ENCODE measurements around the gene UCP3. TPM values are rescaled to one million over a fixed set of nuclear protein-coding genes. Genes with fewer than 3 reads are reported as not detected.

UCP3 gene
- total and polyA plus RNA-seq, 10 of the 15 experiments (the other 5 are each of a cell fraction or from before 2014, with no cell fraction given) = 0.02 to 1.9 (median 0.94) TPM

GRCh38 chr11:74010306-74011300, 1.7 kb upstream of the UCP3 start:
- H3K4me3 ChIP-seq = no peak overlapping the region
- BruUV-seq (replicated peaks) = no TSS peak
- intact Hi-C loops (cut with micrococcal nuclease; ENCODE audit: unreplicated experiment) = loop anchor here (2.0 kb wide), 1 partner anchor 14 kb away; no protein-coding TSS in a partner anchor
- ChIA-PET SMC1A (ENCODE audit: uncharacterized antibody, unreplicated experiment) (interaction anchor here (2.0 to 4.8 kb wide), 3 partner anchors 11 to 29 kb away, joined by 5 to 21 read pairs (median 19); partner anchors contain the start of gene UCP2), CTCF (interaction anchor here (0.5 to 1.2 kb wide), 2 partner anchors 30 to 292 kb away, joined by 4 to 11 read pairs; no protein-coding TSS in a partner anchor), RAD21 (ENCODE audit: unreplicated experiment) (interaction anchor here (1.0 to 1.8 kb wide), 3 partner anchors 10 to 31 kb away, joined by 3 to 5 read pairs (median 3); no protein-coding TSS in a partner anchor), POLR2A (interaction anchor here (0.7 kb wide), 1 partner anchor 166 kb away, joined by 4 read pairs; no protein-coding TSS in a partner anchor)
- no peaks in the 10 kb centered on the region for H3K27me3 ChIP-seq (replicated peaks in 1 of 2; ENCODE audit: control insufficient read depth in 2 of 2, insufficient read depth in 2 of 2, low read length in 1 of 2)
- H3K9me3 ChIP-seq (replicated peaks; ENCODE audit: control insufficient read depth, insufficient read depth, low read length) = no peaks in the 10 kb centered on the region
- H3K9ac ChIP-seq (ENCODE audit: control insufficient read depth, insufficient read depth, low read length) = no peak overlapping the region
- in situ Hi-C loops (cut with MboI) = no loop called here
- H3K4me2 ChIP-seq (ENCODE audit: control insufficient read depth, insufficient read depth) = no peak overlapping the region
- H2AFZ ChIP-seq (ENCODE audit: control insufficient read depth, low read depth, low read length) = no peak overlapping the region
- ATAC-seq = no peak
- FAIRE-seq = peak; percentile 77
- H3K79me2 ChIP-seq (ENCODE audit: control insufficient read depth, insufficient read depth, low read length) = no peaks in the 10 kb centered on the region
- peak overlapping the region; percentile 56 for H3K27ac ChIP-seq (ENCODE audit: control insufficient read depth, insufficient read depth)
- no peak for DNase-seq (ENCODE audit: low read depth, low spot score)
- H3K4me1 ChIP-seq (ENCODE audit: control insufficient read depth, insufficient read depth, low read length) = peaks cover 20% of the 10 kb centered on the region
- H3K36me3 ChIP-seq (ENCODE audit: control insufficient read depth in 2 of 2, insufficient read depth in 2 of 2, low read length in 1 of 2) = peaks cover 0 to 1% of the 10 kb centered on the region in 2 experiments
- WGBS (ENCODE audit: insufficient coverage, insufficient replicate concordance, low lambda C conversion rate, missing lambda C conversion rate) = 93% methylated on average over 9 of the region's 9 CpGs
- no peaks in the 10 kb centered on the region for H4K20me1 ChIP-seq (ENCODE audit: control insufficient read depth, insufficient read depth)
- no peak for TF ChIP-seq NFYB (IDR thresholded peaks at IDR 0.05; ENCODE audit: insufficient read depth, low read depth, low read length)
- TF ChIP-seq SUZ12 (IDR thresholded peaks at IDR 0.05; ENCODE audit: unreplicated experiment) = no peak
- TF ChIP-seq TARDBP (IDR thresholded peaks at IDR 0.05; ENCODE audit: borderline replicate concordance) = no peak
- no peak for TF ChIP-seq NR2F1 (conservative IDR thresholded peaks at IDR 0.05)
- no peak for TF ChIP-seq BRCA1 (IDR thresholded peaks at IDR 0.05; ENCODE audit: low read depth, low read length)
- TF ChIP-seq IRF5 (IDR thresholded peaks at IDR 0.05; ENCODE audit: borderline replicate concordance) = no peak
- no peak for TF ChIP-seq SUPT20H (IDR thresholded peaks at IDR 0.05; ENCODE audit: borderline replicate concordance, control insufficient read depth, low read depth, low read length)
- TF ChIP-seq HSF1 (IDR thresholded peaks at IDR 0.05; ENCODE audit: low read depth, low read length) = no peak
- no peak for TF ChIP-seq ZNF384 (IDR thresholded peaks at IDR 0.05; ENCODE audit: borderline replicate concordance, low read depth, low read length)
- TF ChIP-seq E4F1 (IDR thresholded peaks at IDR 0.05; ENCODE audit: borderline replicate concordance, partially characterized antibody) = no peak
- TF ChIP-seq SREBF1 (IDR thresholded peaks at IDR 0.05; ENCODE audit: low read length) = no peak
- no peak for TF ChIP-seq CEBPB (IDR thresholded peaks at IDR 0.05; ENCODE audit: borderline replicate concordance in 1 of 2, low read depth in 2 of 2, low read length in 2 of 2)
- TF ChIP-seq POLR2AphosphoS5 (IDR thresholded peaks at IDR 0.05; ENCODE audit: low read length) = no peak
- TF ChIP-seq SIN3A (IDR thresholded peaks at IDR 0.05; ENCODE audit: low read depth, low read length) = no peak
- TF ChIP-seq NFXL1 (IDR thresholded peaks at IDR 0.05; ENCODE audit: borderline replicate concordance) = no peak
- TF ChIP-seq SIX5 (IDR thresholded peaks at IDR 0.05; ENCODE audit: low read depth, low read length, severe bottlenecking) = no peak
- TF ChIP-seq HDAC2 (IDR thresholded peaks at IDR 0.05) = no peak
- no peak for TF ChIP-seq SMC3 (IDR thresholded peaks at IDR 0.05; ENCODE audit: borderline replicate concordance, low read length)

All from GM12878 (cell line).